HG03139 (cell line): Measurements from ENCODE around the gene PIP5K1C.
"Not testable (repeated sequence)": the region's sequence is repeated elsewhere in the genome, so short reads cannot be mapped to it uniquely, and the experiment has no call there.

Source experiments
- ATAC-seq: cut with Tn5 transposase; IDR thresholded peaks from one replicate; pipeline ENCODE4 v1.9.1; 2021; ENCODE audit not compliant: unreplicated experiment

Gene PIP5K1C

DNA sequence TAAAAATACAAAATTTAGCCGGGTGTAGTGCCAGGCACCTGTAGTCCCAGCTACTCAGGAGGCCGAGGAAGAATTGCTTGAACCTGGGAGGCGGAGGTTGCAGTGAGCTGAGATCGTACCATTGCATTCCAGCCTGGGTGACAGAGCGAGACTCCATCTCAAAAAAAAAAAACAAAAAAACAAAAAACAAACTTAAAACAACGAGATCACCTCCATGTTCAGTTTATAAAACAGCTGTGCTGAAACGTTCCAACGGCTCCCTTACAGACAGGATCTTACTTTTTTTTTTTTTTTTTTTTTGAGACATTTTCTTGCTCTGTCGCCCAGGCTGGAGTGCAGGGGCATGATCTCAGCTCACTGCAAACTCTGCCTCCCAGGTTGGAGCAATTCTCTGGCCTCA is 71.5 kb downstream of the PIP5K1C start:
- ATAC-seq = not testable (repeated sequence)

DNA sequence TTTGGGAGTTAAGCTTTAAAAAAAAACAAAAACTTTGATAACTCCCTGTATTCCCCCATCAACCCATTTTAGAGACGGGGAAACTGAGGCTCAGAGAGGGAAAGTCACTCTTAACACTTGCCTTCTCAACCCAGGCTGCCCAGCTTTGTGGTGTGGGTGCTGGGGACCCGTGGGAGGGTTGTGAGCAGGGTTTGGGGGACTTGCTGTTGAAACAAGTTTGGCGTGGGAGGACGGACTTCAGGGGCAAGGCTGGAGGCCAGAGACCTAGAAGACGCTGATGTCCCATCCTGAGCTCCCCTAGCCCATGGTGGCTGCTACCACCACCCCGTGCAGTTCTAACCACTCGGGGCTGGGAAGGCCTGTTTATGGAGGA is 72.9 kb downstream of the PIP5K1C start:
- no peak for ATAC-seq

DNA sequence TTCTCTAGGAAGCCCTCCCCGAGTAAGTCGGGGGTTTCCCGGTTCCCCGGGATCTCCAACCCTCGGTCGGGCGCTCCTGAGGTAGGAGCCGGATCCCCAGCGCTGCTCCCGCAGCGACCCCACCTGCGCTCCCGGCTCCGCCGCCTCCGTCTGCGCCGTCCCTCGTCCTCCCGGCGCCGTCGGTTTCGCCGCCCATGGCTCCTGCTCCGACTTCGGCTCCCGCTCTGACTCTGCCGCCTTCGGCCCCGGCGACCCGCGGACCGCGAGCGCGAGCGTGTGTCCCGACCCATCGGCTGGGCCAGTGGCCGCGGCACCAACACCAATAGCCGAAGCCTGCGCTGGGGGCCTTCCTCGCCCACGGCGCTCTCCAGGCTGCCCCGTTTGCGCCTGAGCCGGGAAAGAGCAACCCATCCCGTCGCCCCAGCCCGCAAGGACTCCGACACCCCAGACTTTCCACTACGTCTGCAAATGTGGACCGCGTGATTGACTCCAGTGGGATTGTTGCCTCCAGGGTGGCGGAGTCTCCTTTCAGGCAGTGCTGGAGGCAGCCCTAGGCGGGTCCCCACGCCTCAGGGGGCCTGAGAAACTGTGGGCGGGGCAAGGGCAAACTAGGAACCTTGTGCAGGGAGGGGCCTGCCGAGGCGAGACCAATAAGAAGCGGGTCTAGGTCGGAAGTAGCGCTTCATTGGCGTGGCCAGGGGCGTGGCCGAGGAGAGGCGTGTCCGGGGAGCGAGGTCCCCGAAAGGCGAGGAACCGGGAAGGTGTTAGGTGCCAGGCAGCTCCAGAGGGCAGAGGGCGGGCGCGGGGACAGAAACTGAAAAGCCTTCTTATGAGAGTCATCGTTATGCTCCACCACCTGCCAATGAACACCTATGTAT is 73.6 kb downstream of the PIP5K1C start, which contains the start of gene CACTIN:
TSS of gene CACTIN (minus strand) at position 318 of the 878 bp plus-strand sequence. CDS start at position 290, 28 bp downstream.
- peak; percentile 82 for ATAC-seq

DNA sequence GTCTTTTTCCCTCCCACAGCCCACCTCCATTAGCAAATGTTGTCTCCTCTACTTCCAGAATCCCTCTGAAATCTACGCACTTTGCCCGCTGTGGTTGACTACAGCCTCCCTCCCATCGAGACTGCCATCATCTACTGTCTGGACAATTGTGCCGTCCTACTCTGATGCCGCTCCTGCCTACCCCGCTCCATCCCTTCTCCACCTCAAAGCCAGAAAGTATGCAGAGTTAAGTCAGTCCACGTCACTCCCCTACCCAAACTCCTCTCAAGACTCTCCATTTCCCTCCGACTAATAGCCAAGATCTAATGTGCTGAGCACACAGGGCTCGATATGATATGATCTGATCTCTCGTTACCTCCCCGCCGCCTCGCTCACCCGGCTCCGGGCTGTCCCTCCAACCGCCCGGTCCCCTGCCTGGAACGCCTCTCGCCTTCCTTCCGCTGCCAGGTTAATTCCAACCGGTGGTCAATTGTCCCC is 74.2 kb downstream of the PIP5K1C start:
- ATAC-seq = no peak

DNA sequence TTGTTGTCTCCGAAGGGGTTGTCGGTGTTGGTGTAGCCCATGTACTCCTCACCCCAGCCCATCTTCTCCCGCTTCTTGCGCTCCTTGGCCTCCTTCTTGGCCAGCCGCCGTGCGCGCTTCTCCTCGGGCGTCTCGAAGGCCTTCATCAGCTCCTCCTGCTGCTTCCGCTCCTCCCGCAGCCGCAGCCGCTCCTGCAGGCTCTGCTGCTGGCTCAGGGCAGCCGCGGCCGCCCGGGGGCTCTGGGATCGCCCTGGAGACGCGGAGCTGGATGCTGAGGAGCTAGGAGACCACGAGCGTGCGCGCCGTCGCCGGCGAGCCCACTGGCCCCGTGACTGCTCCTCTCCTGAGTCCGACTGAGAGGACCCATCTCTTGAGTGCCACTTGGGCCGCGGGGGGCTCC is 76.6 kb downstream of the PIP5K1C start:
- no peak for ATAC-seq

DNA sequence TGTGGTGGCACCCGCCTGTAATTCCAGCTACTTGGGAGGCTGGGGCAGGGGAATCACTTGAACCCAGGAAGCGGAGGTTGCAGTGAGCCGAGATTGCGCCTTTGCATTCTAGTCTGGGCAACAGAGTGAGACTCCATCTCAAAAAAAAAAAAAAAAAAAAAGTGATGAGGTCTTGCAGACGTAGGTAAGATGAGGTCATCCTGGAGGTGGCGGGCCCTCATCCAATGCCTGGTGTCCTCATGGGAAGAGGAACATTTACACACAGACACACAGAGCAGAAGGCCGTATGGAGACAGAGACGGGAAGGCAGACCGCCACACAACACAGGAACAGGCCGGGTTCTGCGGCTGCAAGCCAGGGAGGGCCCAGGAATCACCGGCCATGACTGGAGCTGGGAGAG is 78.0 kb downstream of the PIP5K1C start:
- ATAC-seq = no peak

DNA sequence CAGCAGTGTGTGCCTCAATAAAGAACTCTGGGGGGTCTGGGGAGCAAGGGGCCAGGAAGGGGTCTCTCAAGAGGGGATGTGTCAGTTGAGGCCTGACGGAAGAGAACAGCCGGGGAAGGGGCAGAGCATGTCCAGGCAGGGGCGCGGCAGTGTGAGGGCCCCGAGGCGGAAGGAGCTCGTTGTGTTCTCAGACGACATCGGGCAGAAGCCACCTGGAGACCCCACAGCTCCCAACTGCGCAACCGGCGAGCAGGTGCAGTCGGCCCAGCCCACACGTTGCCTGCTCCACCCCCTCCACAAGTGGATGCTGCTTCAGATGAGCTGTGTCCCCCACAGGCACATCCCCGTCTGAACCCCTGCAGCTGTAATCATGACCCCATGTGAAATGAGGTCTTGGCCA is 78.6 kb downstream of the PIP5K1C start:
- ATAC-seq = no peak

DNA sequence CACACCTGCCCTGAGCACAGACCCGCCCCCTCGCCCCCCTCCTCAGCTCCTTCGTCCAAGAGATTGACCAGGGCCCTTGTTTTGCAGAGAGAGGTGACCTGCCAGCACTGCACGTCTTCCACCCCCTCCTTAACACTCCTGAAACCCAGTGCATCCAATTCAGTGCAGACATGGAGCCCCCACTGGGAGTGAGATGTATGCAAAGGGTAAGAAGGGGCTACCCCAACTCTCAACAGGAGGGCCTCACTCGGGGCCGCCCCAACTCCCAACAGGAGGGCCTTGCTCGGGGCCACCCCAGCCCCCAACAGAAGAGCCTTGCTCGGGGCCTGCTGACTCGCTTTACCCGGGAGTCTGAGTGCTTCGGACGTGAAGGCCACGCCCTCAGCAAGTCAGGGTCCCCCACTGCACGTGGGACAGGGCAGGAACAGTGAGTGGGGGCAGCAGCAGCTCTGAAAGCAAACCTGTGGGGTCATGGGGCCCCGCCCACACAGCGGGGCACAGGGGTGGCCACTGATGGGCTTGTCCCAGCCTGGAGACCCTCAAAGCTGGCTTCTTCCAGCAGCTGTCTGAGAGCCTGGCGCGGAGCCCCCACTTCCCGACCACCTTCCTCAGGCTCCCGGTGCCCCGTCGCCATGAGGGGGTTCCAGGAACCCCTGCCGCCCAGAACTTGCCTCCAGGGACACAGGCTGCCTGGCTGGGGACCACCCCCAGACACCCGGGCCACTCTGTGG is 79.3 kb downstream of the PIP5K1C start:
- ATAC-seq = no peak

DNA sequence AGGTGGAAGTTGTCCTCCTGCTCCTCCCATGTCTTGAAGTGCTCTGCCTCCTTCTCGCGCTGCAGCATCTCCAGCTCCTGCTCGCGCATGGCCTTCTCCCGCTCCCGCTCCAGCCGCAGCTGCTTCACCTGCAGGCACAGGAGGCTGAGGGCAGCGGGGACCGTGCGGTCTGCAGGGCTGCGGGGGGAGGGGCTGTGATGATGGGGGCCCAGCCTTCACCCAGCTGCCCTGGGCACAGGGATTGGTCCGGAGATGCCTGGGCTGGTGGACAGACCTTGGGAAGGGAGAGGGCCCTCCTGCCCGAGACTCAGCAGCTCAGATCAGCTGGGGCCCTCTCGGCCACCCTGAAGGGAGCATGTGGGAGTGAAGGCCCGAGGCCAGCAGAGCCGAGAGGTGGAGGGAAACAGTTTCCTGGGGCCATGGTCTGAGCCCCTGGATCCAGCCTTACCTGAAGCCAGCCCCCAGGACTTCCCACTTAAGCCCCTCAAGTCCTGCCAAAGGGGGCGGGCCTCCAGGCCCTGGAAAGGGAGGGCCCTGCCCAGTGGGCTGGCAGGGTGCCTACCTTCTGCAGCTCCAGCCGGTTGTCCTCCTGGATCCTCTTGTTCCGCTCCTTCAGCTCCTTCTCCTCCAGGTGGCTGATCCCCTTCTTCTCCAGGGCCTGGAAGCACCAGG is 80.0 kb downstream of the PIP5K1C start:
- no peak for ATAC-seq

DNA sequence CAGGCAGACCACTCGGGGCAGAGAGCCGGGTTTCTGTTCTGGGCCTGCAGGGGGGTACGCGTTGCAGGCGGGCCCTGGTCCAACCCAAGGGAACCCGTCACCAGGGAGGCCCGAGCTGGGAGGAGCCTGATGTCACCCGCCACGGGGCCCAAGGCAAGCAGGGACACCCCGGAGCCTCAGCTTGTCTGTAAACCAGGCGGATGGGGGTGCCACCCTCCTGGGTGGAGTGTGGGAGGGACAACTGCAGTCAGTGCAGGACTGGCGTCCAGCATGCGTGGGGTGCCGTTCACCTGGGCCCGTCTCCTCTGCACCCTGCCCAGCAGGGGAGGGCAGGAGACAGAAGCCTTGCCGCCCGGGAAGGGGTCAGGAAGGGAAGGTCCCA is 80.6 kb downstream of the PIP5K1C start:
- ATAC-seq = no peak

DNA sequence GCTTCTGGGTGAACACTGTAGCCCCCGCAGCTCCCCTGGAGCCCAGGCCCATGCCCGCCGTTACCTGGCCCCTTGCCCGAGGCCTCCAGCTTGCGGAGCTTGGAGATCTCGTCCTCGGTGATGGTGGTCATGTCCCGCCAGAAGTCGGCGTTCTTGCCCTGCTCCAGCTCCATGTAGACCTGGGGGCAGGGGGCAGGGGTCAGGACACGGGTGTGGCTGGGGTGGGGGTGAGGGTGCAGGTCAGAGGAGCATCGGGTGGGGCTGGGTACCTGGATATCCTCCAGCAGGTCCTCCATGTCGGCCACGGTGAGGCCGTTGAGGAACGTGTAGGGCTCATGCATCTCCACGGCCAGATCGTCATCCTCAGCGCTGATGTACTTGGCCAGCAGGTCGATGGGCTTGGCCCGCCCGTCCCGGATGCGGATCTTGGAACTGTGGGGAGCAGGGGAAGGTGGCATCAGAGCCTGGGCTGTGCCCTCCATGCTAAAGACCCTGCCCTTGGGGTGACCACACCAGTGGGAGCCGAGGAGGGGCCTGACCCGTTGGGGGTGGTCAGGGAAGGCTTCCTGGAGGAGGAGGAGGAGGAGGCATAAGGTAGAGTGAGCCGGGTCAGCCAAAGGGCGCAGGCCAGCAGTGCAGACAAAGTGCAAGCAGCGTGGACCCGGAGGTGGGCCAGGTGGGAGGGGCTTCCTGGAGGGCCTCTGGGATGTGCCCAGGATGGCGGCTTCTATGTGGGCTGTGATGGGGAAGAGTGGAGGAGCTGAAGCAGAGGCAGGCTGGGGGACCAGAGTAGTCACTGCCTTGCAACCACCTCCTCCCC is 81.2 kb downstream of the PIP5K1C start:
- ATAC-seq = no peak

DNA sequence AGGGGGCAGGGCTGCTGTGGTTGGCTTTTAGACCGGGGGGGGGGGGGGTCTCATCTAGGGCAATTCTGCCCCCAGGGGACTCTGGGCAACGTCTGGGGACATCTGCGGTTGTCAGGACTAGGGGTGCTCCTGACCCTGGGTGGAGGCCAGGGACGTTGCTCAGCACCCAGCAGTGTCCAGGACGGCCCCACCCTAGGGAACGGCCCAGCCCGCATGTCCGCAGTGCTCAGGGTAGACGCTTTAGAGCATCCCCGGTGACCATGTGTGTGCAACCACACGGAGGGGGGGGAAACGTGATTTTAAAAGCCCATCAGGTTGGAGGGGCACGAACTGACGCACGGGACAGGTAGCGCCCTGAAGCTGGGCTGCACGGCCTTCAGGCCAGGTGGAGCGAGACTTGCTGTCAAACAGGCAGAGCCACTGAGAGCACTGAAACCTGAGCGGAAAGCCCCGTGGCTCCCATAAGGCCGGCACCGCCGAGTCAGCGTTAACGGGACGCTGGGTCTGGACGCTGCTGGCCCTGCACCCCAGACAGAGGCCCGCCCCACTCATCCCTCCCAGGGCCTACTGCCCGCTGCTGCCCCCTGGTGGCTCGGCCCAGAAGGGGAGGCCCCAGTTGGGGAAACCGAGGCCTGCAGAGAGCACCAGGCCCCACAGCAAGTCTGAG is 82.0 kb downstream of the PIP5K1C start:
- no peak for ATAC-seq

DNA sequence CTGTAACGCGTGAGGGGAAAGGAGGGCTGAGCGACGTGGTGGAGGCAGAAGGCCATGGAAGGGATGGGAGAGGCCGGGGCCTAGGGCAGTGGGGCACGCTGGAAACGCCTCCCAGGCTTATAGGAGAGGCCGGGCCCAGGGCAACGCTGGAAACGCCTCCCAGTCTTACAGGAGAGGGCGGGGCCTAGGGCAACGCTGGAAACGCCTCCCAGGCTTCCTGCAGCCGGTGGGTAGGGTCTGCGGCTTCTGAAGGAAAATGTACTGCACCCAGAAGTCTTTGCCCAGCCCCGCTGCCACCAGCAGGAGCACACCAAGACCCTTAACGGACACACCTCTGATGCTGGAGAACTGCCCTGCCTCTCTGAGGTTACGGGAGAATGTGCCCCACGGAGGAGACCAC is 82.8 kb downstream of the PIP5K1C start:
- no peak for ATAC-seq

DNA sequence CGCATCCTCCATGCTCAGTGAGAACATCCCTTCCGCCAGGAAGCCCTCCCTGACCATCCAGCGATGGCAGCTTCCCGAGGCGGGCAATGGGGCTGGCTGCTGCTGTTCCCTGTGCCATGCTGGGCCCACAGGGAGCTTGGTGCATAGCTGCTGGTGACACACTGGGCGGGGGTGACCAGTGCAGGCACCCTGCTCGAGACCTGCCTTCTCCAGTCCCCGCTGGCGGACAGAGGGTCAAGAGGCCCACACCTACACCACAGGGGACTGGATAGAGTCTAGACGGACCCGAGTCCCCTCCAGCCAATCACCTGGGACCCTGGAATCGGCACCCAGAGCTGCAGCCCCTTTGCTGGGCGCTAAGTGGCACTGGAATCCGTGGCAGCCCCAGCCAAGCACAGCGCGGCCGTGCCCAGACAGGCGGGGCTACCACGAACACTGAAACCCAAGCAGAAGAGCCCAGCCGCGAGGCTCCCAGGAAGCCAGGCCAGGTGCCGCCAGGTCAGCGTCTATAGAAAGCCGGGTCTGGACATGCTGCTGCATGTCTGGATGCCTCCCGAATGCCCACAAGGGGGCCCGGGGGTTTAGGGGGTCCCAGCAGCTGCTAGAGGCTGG is 84.6 kb downstream of the PIP5K1C start:
- no peak for ATAC-seq

DNA sequence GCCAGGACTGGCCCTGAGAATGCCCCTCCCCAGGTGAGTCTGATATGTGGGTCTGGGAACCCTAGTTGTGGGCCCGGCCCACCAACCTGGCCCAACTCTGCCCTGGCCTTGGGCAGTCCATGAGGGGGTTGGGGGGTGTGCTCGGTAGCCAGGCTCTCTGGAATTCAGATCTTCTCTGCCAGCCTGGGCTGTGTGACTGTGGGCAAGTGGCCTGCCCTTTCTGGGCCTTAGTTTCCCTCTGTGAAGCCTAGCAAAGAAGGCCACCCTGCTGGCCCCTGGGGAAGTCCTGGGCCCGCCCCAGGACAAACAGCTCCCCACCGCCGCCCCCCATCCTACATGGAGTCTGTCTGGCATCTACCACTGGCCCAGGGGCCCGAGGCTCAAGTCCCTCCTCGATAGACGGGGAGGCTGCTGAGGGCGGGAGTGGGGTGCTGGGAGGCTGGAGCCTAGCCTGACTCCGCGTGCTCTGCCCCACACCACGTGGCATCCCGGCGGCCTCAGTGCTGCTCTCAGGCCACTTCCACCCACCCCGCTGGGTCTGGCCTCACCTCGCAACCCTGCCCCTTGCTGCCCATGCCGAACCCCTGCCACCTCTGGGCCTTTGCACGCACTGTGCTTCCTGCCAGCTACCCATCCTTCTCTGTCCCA is 85.3 kb downstream of the PIP5K1C start:
- no peak for ATAC-seq

DNA sequence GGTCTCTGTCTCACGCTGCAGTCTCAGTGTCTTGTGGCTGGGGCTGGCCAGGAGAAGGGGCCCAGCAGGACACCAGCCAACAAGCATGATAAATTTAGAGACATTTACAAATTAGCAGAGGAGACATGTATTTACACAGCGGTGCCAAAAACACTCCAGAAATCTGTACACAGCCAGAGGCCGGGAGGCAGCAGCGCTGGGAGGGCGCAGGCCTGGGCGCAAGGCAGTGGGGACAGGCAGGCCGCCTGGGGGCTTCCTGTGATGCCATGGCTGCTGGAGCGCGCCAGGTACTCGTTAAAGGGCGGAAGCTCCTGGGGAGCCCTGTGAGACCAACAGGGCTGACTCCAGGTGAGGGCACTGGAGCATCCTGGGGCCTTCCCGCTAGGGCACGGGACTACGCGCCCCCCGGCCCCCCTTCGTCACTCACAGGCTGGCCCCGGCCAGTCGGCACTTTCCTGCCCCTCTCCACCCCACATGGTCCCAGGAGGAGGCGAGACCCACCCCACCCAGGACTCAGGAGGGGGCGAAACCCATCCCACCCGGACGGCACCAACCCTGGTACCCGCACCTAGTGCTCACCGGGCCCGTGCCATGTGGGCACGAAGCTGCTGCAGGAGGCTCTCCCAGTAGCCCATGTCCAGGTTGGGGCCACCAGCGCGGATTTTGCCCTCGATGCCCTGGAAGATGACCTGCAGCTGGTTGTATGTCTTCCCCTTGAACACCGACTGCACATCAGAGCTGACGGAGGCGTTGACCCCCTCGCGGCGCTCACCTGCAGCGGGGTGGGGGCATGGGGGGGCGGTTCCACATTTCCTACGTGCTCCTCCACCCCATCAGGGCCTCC is 86.2 kb downstream of the PIP5K1C start:
- ATAC-seq = no peak

DNA sequence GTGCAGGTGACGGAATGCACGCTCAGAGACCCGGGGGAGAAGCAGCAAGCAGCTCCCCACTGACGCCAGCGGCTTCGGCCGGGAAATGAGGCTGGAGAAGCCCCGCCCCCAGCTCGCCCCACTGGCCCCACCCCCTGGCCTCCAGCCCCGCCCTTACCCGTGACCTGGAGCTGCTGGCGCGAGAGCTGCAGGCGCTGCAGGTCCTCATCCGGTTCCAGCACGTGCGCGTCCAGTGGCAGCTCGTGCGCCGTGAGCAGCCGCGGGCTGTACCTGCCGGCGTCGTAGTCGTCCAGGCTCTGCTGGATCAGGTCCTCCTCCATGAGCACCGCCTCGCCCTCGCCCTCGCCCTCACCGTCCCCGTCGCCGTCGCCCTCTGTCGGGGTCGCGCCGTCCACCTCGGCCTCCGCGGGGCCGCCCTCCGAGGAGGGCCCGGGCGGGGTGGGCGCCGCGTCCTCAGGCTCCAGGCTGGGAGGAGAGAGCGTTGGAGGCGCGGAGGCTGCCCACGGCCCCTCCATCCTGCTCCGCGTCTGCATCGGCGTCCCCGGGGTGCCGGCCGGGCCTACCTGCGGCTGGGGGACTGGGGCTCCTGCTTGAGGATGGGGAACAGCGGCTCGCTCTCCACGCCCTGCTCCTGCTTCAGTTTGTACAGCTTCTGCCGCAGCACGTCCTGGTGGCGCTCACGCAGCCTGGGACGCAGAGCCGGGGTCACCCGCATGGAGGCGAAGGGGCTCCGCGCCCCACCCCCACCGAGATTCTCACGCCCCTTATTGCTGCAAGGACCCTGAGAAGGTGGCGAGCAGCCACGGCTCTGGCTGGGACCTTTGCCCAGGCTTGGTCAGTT is 87.1 kb downstream of the PIP5K1C start:
- ATAC-seq = no peak

DNA sequence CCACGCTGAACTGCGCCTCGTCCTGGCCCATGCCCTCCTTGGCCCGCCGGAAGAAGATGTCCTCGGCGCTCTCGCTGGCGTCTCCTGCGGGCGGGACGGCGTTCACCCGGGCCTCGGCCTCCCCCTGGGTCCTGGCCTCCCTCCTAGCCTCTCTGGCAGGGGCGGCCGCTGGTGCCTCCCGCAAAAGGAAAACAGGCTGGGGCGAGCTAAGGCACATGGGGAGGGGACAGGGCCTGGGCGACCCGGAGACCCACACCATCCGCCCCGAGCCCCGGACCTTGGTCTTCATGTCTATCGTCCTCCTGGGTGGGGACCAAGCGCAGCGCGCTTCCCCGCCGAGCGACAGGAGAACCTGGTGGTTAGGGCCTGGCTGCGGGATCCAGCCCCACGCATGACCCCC is 87.9 kb downstream of the PIP5K1C start:
- no peak for ATAC-seq
